ENCODE measurements around the gene KCNJ15.

DNA sequence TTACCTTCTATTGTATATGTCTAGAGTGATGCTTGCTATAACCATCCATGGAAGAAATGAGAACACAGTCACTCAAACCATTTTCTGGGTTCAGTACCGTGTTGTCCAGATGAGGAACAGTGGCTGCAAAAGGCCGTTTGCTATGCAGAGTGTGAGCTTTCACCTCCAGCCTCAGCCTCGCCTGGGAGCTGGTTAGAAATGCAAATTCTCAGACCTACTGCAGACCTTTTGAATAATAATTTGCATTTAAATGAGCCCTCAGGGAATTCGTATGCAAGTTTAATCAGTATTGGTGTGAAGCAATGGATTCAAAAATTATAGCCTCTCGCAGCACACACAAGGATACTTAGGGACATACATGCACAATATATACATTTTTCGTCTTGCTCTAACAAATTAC lies 24.1 kb downstream of the KCNJ15 start:
- TF ChIP-seq MXI1 (conservative IDR thresholded peaks at IDR 0.05; ENCODE audit: poor library complexity, severe bottlenecking) = no peak
- TF ChIP-seq CTCF (IDR thresholded peaks at IDR 0.05; ENCODE audit: poor library complexity, severe bottlenecking) = no peak
- no peak for TF ChIP-seq EZH2 (IDR thresholded peaks at IDR 0.05; ENCODE audit: borderline replicate concordance, insufficient read depth, low read length, poor library complexity, severe bottlenecking)
